HepG2 (cell line): ENCODE measurements around the gene DNAJC4. TPM values are rescaled to one million over a fixed set of nuclear protein-coding genes. Genes with fewer than 3 reads are reported as not detected.

Experiments
- SNAI1 ChIP-seq: sonication (generic); formaldehyde crosslinking; IDR thresholded peaks from 2 replicates; pipeline ENCODE4 v1.5.0; 2020; ENCODE audit warnings: mild to moderate bottlenecking, missing genetic modification reagents, borderline replicate concordance
- ZFYVE20 ChIP-seq: sonication (generic); formaldehyde crosslinking; IDR thresholded peaks from 2 replicates; pipeline ENCODE4 v1.8.0; 2023; ENCODE audit warnings: low read depth, mild to moderate bottlenecking, moderate library complexity, missing genetic modification reagents, borderline replicate concordance
- ZSCAN12 ChIP-seq: sonication (generic); formaldehyde crosslinking; IDR thresholded peaks from 2 replicates; pipeline ENCODE4 v1.9.0; 2021; ENCODE audit warnings: mild to moderate bottlenecking, missing genetic modification reagents
- polyA plus RNA-seq, 8 experiments: library from polyadenylated mRNA; depleted of rRNA in 3 of 8; stranded (reverse) in 7 of 8; unstranded in 1 of 8; fragments of >200 nt; fragmentation: Illumina TruSeq in 4 of 8; extraction: Trizol in 4 of 8; gene quantifications; 2 replicates each; pipeline versions ENCODE4 v1.2.1 to v1.2.3, GENCODE V29; 2011 to 2016; ENCODE audit warnings: low read depth in 4 of 8, missing spikeins in 1 of 8, mixed read lengths in 1 of 8; ENCODE audit not compliant: insufficient read depth in 1 of 8
- total RNA-seq, 5 experiments: library from RNA; depleted of rRNA; stranded (reverse); fragments of >200 nt; fragmentation: Illumina TruSeq; extraction: Trizol; gene quantifications; 2 replicates each; pipeline ENCODE4 v1.2.3, GENCODE V29; 2016; ENCODE audit warnings: low read depth in 1 of 5
- TF ChIP-seq, protein P1 (sequence below): sonication (generic); formaldehyde crosslinking; IDR thresholded peaks from 2 replicates; pipeline ENCODE4 v1.5.1; 2020; ENCODE audit warnings: missing genetic modification reagents, mild to moderate bottlenecking, borderline replicate concordance
- TF ChIP-seq, protein P2 (sequence below): sonication (generic); formaldehyde crosslinking; IDR thresholded peaks from 2 replicates; pipeline ENCODE4 v1.4.0; 2020; ENCODE audit warnings: missing genetic modification reagents

The DNAJC4 gene
- total and polyA plus RNA-seq, 2 of the 13 experiments (the other 11 are each of a cell fraction or from before 2014, with no cell fraction given), result 10.3 to 60.8 TPM

DNA sequence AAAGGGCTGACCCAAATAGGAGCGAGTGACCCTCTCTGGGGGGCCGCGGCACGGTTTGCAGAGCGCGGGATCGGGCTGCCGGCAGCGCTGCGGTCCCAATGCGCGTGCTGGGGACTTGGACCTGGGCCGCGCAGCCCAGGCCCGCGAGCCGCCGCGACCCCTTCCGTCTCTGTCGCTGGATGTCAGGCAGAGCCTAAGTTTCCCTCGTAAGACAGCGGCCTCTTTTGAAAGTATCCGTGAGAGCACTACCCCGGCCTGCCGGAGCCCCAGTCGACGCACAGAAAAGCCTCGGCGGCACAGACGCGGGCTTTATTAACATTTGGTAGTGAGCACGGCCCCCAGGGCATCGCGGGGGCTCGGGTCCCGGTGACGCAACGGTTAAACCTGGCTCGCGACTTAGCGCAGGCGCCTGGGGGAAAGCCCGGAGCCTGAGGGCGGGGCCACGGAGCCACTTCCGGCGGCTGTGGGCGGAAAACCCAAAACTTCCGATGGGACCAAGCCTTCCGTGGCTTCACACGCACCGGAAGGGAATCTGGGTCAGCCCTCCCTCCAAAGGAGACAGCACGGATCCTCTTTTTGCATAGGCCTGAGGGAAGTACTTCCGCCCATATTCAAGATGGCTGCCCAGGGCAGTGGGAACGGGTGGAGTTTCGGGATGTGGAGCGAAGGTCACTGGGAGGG is 39.3 kb downstream of the DNAJC4 start (continued):
- TF ChIP-seq SNAI1 (CRISPR knock-in tag), result no peak
- no peak for TF ChIP-seq ZFYVE20 (CRISPR knock-in tag)
- TF ChIP-seq, protein P1, sequence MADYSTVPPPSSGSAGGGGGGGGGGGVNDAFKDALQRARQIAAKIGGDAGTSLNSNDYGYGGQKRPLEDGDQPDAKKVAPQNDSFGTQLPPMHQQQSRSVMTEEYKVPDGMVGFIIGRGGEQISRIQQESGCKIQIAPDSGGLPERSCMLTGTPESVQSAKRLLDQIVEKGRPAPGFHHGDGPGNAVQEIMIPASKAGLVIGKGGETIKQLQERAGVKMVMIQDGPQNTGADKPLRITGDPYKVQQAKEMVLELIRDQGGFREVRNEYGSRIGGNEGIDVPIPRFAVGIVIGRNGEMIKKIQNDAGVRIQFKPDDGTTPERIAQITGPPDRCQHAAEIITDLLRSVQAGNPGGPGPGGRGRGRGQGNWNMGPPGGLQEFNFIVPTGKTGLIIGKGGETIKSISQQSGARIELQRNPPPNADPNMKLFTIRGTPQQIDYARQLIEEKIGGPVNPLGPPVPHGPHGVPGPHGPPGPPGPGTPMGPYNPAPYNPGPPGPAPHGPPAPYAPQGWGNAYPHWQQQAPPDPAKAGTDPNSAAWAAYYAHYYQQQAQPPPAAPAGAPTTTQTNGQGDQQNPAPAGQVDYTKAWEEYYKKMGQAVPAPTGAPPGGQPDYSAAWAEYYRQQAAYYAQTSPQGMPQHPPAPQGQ, result no peak
- no peak for TF ChIP-seq ZSCAN12 (CRISPR knock-in tag)
- TF ChIP-seq, protein P2, sequence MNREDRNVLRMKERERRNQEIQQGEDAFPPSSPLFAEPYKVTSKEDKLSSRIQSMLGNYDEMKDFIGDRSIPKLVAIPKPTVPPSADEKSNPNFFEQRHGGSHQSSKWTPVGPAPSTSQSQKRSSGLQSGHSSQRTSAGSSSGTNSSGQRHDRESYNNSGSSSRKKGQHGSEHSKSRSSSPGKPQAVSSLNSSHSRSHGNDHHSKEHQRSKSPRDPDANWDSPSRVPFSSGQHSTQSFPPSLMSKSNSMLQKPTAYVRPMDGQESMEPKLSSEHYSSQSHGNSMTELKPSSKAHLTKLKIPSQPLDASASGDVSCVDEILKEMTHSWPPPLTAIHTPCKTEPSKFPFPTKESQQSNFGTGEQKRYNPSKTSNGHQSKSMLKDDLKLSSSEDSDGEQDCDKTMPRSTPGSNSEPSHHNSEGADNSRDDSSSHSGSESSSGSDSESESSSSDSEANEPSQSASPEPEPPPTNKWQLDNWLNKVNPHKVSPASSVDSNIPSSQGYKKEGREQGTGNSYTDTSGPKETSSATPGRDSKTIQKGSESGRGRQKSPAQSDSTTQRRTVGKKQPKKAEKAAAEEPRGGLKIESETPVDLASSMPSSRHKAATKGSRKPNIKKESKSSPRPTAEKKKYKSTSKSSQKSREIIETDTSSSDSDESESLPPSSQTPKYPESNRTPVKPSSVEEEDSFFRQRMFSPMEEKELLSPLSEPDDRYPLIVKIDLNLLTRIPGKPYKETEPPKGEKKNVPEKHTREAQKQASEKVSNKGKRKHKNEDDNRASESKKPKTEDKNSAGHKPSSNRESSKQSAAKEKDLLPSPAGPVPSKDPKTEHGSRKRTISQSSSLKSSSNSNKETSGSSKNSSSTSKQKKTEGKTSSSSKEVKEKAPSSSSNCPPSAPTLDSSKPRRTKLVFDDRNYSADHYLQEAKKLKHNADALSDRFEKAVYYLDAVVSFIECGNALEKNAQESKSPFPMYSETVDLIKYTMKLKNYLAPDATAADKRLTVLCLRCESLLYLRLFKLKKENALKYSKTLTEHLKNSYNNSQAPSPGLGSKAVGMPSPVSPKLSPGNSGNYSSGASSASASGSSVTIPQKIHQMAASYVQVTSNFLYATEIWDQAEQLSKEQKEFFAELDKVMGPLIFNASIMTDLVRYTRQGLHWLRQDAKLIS (CRISPR knock-in tag), result no peak
